NCI-H510A treated with DMSO at 0.1 percent for 48 hours (cell line): ENCODE results near the gene CCDC183.
"Not testable (repeated sequence)": the region's sequence is repeated elsewhere in the genome, so short reads cannot be mapped to it uniquely, and the experiment has no call there.

Experiments
- DNase-seq: peaks from one replicate; lab custom pipeline; 2025; lab: John Stamatoyannopoulos, UW

The CCDC183 gene

GRCh38 chr9:136825295-136826187 lies 29.4 kb downstream of the CCDC183 start:
- no peak for DNase-seq

- DNase-seq = no peak
Observed at GRCh38 chr9:136826188-136826541, 30.0 kb downstream of the CCDC183 start.

GRCh38 chr9:136826703-136827582 lies 30.8 kb downstream of the CCDC183 start:
- no peak for DNase-seq

DNA sequence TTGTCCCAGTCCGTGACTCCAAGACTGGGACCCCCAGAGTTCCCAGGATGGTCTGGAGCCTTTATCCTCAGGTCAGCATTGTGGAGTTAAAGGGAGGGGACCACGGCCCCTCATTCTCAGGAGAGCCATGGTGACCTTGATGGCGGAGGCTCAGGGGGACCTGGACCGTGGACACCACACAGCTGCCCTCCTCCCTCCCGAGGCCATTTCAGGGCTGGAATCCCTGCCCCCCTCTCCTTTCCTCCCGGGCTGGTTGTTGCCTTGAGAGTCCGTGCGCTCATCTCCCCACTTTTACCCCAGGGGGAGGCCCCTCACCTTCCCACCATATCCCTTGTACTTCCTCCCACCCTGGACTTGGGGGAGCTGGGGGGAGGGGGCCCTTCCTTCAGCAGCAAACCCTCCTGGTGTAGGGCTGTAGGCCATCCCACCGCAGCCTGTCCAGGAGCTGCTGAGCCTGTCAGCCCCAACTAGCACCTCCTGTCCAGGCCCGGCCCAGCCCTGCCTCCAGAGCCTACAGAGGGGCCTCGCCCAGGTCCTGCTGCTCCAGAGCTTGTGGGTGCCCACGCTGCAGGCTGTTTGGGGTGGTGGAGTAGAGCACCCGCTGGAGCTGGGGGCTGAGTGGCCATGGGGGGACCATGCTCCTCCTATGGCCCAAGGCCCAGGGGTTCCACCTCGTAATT lies 31.8 kb downstream of the CCDC183 start:
- no peak for DNase-seq

- DNase-seq = no peak
Observed at GRCh38 chr9:136828474-136829140, 32.5 kb downstream of the CCDC183 start.

- DNase-seq = no peak
Observed at GRCh38 chr9:136829412-136829811, 33.3 kb downstream of the CCDC183 start.

DNA sequence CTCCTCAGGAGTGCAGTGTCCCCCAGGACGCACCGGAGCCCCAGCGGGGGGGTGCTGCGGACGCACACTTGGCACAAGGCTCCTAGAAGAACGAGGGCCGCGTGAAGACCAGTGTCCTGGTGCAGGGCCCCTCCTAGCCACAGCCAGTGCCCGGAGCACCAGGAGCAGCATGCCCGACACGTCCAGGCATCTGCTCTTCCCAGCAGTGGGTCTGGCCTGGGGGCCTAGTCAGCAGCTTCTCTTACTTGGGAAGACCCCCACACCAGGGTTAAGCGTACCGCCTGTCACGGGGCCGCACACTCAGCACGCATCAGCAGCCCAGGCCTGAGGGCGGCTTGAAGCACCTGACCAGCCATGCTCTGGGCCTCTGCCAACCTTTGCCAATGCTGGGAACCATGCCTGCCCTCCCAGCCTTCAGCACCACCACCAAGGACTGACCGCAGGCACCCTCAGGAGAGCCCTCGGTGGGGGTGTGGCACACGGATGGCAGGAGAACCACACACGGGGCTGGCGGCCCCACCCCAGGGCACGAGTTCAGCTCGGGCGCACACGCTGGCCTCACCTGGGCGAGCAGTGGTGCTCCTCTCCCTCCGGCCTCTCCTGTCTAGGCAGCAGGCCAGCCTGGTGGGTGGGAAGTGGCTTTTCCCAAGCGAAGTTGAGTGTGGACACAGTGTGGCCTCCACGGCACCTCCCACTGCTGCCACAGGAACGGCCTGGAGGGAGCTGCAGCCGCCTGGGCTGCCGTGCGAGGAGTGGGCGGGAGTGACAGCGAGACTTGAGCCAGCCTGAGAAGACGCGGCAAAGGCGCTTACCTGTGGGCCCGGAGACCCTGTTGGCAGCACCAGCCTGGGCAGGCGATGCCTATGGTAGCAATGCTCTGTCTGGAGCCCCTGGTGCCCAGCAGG lies 34.1 kb downstream of the CCDC183 start:
- DNase-seq = no peak

GRCh38 chr9:136831002-136831719 lies 35.0 kb downstream of the CCDC183 start:
- no peak for DNase-seq

DNA sequence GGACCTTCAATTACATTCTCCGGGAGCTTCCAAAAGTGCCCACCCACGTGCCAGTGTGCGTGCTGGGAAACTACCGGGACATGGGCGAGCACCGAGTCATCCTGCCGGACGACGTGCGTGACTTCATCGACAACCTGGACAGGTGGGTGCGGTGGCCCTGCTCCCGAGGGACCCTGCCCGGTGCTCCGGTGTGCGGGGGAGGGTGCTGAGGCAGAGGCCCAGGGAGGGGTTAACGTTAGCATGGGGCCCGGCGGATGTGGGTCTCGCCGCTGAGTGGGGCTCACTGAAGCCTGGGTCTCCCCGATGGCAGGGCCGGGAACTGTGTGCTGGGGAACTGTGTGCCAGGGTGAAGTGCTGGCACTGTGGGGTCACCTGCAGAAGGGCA lies 35.6 kb downstream of the CCDC183 start:
- no peak for DNase-seq

GRCh38 chr9:136832581-136832980 lies 36.4 kb downstream of the CCDC183 start:
- no peak for DNase-seq

DNA sequence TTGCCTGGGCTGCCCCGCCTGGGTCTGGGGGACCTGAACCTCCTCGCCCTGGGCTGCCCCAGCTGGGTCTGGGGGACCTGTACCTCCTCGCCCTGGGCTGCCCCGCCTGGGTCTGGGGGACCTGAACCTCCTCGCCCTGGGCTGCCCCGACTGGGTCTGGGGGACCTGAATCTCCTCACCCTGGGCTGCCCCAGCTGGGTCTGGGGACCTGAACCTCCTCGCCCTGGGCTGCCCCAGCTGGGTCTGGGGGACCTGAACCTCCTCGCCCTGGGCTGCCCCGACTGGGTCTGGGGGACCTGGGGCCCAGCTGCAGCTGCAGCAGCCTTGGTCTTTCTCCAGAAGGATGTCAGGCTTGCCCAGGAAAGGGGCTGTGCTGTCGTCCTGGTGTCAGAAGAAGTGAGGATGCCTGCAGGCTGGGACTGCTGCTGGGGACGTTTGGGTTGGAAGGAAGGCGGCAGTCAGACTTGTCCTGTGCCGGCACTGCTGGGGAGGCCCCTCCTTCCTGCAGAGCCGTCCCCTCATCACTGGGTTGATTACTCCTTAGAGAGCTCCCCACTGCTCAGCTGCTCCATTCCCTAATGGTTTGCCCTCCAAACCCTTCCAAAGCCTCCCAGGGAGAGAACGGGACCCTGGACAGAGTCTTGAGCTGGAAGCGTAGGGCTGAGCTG lies 37.4 kb downstream of the CCDC183 start:
- not testable (repeated sequence) for DNase-seq

GRCh38 chr9:136835162-136835931 lies 39.2 kb downstream of the CCDC183 start:
- DNase-seq = no peak

DNA sequence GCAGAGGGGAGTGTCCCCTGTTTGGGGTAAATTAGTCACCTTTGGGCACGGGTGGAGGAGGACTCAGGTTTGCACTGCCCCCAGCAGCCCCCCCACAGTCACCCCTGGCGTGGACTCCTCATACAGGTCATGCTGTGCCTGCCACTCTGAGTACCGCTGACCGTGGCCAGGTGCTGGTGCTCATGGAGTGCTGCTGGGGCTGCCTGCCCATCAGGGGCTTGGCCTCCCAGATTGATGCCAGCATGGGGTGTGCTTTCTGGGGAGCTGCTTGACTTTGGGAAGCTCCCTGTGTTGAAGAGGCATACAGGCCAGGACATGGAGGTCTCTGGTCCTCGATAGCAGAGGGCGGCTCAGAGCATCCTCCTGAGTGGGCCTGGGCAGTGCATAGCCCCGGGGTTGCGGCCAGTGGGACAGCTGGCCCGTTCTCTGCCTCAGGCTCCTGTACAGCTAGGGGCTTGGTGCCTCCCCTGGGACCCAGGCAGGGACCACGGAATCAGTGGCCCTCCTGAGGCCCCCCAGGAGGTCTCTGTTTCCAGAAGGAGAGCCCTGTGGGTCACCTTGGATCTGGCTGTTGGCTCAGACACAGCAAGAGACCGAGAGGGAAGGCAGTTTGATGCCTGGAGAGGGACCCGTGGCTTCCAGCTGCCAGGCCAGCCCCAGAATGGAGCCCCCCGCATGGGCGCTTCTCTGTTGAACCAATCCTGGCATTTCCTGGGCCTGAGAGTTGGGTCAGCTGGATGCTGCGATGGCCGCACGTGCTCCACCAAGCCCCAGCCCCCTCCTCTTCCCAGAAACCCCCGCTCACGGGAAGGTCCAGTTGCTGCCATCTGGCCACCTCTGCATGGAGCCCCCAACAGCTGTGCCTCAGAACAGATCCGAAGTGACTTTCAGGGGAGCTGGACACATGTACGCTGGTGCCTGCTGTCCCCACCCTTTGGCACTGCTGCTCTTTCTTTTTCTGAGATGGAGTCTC lies 40.1 kb downstream of the CCDC183 start:
- DNase-seq = no peak

DNA sequence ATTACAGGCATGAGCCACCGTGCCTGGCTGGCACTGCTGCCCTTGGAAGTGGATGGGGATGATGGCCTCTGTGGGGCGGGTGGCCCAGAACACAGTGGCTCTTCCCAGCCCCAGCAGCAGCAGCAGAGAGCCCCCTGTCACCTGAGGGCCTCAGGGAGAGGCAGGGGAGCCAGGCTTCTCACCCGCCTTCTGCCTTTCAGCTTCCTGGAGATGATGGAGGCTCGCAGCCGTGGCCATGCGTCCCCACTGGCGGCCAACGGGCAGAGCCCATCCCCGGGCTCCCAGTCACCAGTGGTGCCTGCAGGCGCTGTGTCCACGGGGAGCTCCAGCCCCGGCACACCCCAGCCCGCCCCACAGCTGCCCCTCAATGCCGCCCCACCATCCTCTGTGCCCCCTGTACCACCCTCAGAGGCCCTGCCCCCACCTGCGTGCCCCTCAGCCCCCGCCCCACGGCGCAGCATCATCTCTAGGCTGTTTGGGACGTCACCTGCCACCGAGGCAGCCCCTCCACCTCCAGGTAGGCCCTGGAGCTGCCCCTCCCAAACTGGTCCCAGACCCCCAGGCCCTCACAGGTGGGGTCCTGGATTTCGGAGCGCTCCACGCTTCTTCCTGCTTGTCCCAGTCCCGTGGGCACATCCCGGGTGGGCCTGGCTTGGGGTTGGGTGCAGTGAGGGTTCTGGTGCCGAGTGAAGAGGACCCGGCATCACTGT lies 41.2 kb downstream of the CCDC183 start:
- no peak for DNase-seq

- not testable (repeated sequence) for DNase-seq
Observed at GRCh38 chr9:136837856-136838277, 41.7 kb downstream of the CCDC183 start.

GRCh38 chr9:136838314-136839228 lies 42.4 kb downstream of the CCDC183 start:
- DNase-seq = no peak
